GM23248 (cell line): ENCODE measurements around the gene RBM47.

ENCODE experiments used
- EZH2 ChIP-seq: fragments of 200-600 bp; sonication (generic); IDR thresholded peaks from 2 replicates; pipeline ENCODE4 v1.6.1; 2018; ENCODE audit warnings: antibody characterized with exemption, mild to moderate bottlenecking; ENCODE audit not compliant: insufficient read depth, poor library complexity, severe bottlenecking
- EZH2phosphoT487 ChIP-seq: fragments of 200-600 bp; sonication (generic); IDR thresholded peaks from 2 replicates; pipeline ENCODE4 v1.6.1; 2018; ENCODE audit warnings: antibody characterized with exemption, moderate library complexity, mild to moderate bottlenecking, low read depth; ENCODE audit not compliant: insufficient read depth

GRCh38 chr4:40506492-40506891 is 123.2 kb downstream of the RBM47 start:
- TF ChIP-seq EZH2 (no peak), EZH2phosphoT487 (no peak)
